ENCODE measurements around the gene ASF1A.

The ASF1A gene

DNA sequence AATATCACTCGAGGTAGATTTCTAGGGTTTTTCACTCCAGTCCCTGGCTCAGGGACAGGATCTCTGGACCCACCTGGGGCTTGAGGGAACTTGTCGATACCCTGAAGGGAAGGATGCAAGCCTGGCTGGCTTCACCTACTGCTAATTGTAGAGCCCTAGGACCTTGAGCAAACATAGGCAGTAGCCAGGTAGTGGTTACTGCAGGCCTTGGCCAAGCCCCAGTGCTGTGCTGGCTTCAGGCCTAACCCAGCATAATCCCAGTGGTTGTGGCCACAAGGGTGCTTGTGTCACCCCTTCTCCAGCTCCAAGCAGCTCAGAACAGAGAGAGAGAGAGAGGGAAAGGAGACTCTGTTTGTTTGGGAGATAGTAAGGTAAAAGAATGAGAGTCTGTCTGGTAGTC, 46.8 kb downstream of the ASF1A start:
- no peak overlapping the region for H3K4me3 Mint-ChIP-seq
- H3K27ac Mint-ChIP-seq, result no peak overlapping the region
- peaks cover 83% of the 10 kb centered on the region for H3K9me3 Mint-ChIP-seq
- H3K27me3 Mint-ChIP-seq (ENCODE audit: low read depth, poor library complexity), result peaks cover 2% of the 10 kb centered on the region
- TF ChIP-seq, protein P1, sequence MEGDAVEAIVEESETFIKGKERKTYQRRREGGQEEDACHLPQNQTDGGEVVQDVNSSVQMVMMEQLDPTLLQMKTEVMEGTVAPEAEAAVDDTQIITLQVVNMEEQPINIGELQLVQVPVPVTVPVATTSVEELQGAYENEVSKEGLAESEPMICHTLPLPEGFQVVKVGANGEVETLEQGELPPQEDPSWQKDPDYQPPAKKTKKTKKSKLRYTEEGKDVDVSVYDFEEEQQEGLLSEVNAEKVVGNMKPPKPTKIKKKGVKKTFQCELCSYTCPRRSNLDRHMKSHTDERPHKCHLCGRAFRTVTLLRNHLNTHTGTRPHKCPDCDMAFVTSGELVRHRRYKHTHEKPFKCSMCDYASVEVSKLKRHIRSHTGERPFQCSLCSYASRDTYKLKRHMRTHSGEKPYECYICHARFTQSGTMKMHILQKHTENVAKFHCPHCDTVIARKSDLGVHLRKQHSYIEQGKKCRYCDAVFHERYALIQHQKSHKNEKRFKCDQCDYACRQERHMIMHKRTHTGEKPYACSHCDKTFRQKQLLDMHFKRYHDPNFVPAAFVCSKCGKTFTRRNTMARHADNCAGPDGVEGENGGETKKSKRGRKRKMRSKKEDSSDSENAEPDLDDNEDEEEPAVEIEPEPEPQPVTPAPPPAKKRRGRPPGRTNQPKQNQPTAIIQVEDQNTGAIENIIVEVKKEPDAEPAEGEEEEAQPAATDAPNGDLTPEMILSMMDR (IDR thresholded peaks at IDR 0.05), result no peak
- H3K36me3 Mint-ChIP-seq (ENCODE audit: low read depth), result peaks cover 73% of the 10 kb centered on the region
- DNase-seq, result no peak
- peaks cover 4% of the 10 kb centered on the region for H3K4me1 Mint-ChIP-seq

DNA sequence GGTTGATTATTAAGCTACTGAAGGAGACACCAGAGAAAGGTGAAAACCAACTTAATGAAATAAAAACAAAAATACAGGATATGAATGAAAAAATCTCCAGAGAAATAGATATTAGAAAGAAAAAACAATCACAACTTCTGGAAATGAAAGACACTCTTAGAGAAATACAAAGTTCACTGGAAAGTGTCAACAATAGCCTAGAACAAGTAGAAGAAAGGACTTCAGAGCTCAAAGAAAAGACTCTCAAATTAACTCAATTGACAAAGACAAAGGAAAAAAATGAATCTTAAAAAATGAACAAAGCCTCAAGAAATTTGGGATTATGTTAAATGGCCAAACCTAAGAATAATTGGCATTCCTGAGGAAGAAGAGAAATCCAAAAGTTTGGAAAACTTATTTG, 51.3 kb downstream of the ASF1A start:
- H3K9me3 Mint-ChIP-seq, result peaks cover 87% of the 10 kb centered on the region
- H3K36me3 Mint-ChIP-seq (ENCODE audit: low read depth), result peaks cover 56% of the 10 kb centered on the region
- H3K27me3 Mint-ChIP-seq (ENCODE audit: low read depth, poor library complexity), result no peaks in the 10 kb centered on the region
- no peaks in the 10 kb centered on the region for H3K4me1 Mint-ChIP-seq
- TF ChIP-seq, protein P1 (IDR thresholded peaks at IDR 0.05), result no peak
- no peak overlapping the region for H3K27ac Mint-ChIP-seq
- no peak for DNase-seq
- no peak overlapping the region for H3K4me3 Mint-ChIP-seq

DNA sequence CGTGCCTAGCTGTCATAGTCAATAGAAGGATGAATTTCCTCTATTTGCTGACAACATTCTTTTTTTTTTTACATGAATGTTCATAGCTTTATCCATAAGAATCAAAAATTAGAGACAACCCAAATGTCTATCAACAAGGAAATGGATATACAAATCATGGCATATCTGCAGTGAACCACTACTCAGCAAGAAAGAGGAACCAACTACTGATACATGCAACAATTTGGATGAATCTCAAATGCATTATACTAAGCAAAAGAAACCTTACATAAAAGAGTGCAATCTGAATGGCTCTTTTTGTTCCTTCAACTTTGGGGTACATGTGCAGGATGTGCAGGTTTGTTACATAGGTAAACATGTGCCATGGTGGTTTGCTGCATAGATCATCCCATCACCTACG, 58.7 kb downstream of the ASF1A start:
- TF ChIP-seq, protein P1 (IDR thresholded peaks at IDR 0.05), result no peak
- peaks cover 27% of the 10 kb centered on the region for H3K9me3 Mint-ChIP-seq
- no peak overlapping the region for H3K4me3 Mint-ChIP-seq
- no peaks in the 10 kb centered on the region for H3K27me3 Mint-ChIP-seq (ENCODE audit: low read depth, poor library complexity)
- H3K27ac Mint-ChIP-seq, result no peak overlapping the region
- H3K36me3 Mint-ChIP-seq (ENCODE audit: low read depth), result peaks cover 5% of the 10 kb centered on the region
- no peak for DNase-seq
- H3K4me1 Mint-ChIP-seq, result no peaks in the 10 kb centered on the region

DNA sequence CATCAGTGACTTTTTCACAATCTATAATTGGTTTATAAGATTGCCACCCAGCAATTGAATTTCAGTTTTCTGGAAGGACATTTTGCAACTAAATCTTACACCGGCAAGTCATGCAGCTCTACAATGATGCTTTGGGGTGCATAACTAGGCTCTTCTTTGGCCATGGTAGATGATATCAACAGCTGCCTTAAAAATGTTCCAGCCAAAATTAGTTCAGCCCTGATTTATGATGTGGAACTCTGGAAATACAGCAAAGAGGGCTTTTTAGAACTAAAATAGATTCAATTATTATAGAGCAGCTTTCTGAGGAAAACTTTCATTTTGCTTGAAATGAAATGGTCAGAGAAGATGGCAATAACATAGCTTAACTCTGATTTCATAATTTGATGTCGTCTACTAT, 59.4 kb downstream of the ASF1A start:
- TF ChIP-seq, protein P1 (IDR thresholded peaks at IDR 0.05), result no peak
- no peak overlapping the region for H3K27ac Mint-ChIP-seq
- peaks cover 5% of the 10 kb centered on the region for H3K36me3 Mint-ChIP-seq (ENCODE audit: low read depth)
- H3K9me3 Mint-ChIP-seq, result peaks cover 26% of the 10 kb centered on the region
- DNase-seq, result no peak
- no peak overlapping the region for H3K4me3 Mint-ChIP-seq
- H3K27me3 Mint-ChIP-seq (ENCODE audit: low read depth, poor library complexity), result no peaks in the 10 kb centered on the region
- no peaks in the 10 kb centered on the region for H3K4me1 Mint-ChIP-seq

Data from nephron progenitor cell (in vitro differentiated cells).